GM15510 (cell line): ENCODE data around the gene PCDHGB5.
"Not testable (repeated sequence)": the region's sequence is repeated elsewhere in the genome, so short reads cannot be mapped to it uniquely, and the experiment has no call there.

Experiments
- POLR2A ChIP-seq: IDR thresholded peaks from 3 replicates; pipeline ENCODE4 v1.6.1; 2011; ENCODE audit warnings: borderline replicate concordance; ENCODE audit not compliant: insufficient read length; ENCODE audit errors: extremely low read depth

PCDHGB5 gene

GRCh38 chr5:141397756-141398551, at the start of gene PCDHGB5:
PCDHGB5 (plus strand) TSS chr5:141397947; CDS start chr5:141398128, 181 bp downstream.
- TF ChIP-seq POLR2A = not testable (repeated sequence)

DNA sequence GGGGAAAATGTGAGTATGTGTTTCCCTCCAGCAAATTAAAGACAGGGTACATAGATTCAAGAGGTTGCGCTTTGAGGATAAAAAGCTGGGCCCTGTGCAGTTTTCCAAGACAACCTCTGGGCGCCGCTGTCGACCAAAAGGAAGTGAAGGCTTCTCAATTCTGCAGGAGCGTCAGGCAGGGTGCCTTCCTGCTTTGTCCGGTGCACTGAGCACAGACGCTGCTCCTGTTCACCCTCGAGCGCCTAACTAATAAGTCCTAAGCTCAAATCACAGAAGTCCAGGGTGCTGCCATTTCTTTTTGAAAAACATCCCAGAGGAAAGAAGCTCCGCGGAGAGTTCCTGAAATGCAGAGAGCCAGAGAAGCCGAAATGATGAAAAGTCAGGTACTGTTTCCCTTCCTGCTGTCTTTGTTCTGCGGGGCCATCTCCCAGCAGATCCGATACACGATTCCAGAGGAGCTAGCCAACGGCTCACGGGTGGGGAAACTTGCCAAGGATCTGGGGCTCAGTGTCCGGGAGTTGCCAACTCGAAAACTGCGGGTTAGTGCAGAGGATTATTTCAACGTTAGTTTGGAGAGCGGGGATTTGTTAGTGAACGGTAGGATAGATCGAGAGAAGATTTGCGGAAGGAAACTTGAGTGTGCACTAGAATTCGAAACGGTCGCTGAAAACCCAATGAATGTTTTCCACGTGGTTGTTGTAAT, 47.7 kb upstream of the PCDHGB5 start, which contains the start of gene PCDHGB1:
PCDHGB1 (plus strand) TSS at position 183 of the 703 bp plus-strand sequence; CDS start at position 345, 162 bp downstream.
- TF ChIP-seq POLR2A = no peak

GRCh38 chr5:141351591-141351990, 46.2 kb upstream of the PCDHGB5 start:
- no peak for TF ChIP-seq POLR2A

GRCh38 chr5:141354900-141355469, 42.8 kb upstream of the PCDHGB5 start, which contains the start of gene PCDHGA4:
PCDHGA4 (plus strand) TSS chr5:141355021; CDS start chr5:141355108, 87 bp downstream.
- TF ChIP-seq POLR2A = no peak

- TF ChIP-seq POLR2A = no peak
Measured at GRCh38 chr5:141355641-141356040, 42.1 kb upstream of the PCDHGB5 start.

DNA sequence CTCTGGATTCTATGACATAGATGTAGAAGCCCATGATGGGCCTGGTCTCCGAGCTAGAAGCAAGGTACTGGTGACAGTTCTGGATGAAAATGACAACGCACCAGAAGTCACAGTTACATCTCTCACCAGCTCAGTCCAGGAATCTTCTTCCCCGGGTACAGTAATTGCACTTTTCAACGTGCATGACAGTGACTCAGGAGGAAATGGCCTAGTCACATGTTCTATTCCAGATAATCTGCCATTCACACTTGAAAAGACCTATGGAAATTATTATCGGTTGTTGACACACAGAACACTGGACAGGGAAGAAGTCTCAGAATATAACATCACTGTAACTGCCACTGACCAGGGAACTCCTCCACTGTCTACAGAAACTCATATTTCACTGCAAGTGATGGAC, 41.6 kb upstream of the PCDHGB5 start:
- TF ChIP-seq POLR2A = no peak

DNA sequence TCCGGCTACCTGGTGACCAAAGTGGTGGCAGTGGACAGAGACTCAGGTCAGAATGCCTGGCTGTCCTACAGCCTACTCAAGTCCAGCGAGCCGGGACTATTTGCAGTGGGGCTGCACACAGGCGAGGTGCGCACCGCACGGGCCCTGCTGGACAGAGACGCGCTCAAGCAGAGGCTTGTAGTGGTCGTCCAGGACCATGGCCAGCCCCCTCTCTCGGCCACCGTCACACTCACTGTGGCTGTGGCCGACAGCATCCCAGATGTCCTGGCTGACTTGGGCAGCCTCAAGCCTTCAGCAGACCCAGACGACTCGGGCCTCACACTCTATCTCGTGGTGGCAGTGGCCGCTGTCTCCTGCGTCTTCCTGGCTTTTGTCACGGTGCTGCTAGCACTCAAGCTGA, 40.8 kb upstream of the PCDHGB5 start:
- TF ChIP-seq POLR2A = no peak

DNA sequence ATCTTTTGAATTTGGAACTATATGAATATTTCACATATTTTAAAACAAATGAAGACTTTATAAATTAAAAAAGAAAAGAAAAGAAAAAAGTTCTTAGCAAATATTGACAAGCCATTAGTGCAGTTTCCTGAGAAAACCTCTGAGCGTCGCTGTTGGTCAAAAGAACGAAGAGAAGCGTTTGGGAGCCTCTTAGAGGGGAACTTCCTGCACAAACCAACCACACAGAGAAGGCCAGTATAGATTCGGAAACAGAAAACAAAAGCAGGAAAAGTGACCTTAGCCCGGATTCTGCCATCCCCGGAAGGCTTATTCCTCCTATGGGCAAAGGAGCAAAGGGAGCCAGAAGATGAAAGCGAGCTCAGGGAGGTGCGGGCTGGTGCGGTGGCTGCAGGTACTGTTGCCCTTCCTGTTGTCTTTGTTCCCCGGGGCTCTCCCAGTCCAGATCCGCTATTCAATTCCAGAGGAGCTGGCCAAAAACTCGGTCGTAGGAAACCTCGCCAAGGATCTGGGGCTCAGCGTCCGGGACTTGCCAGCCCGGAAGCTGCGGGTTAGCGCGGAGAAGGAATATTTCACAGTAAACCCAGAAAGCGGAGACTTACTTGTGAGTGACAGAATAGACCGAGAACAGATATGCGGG, 37.8 kb upstream of the PCDHGB5 start, which contains the start of gene PCDHGB2:
PCDHGB2 (plus strand) TSS at position 205 of the 637 bp plus-strand sequence; CDS start at position 347, 142 bp downstream.
- no peak for TF ChIP-seq POLR2A

DNA sequence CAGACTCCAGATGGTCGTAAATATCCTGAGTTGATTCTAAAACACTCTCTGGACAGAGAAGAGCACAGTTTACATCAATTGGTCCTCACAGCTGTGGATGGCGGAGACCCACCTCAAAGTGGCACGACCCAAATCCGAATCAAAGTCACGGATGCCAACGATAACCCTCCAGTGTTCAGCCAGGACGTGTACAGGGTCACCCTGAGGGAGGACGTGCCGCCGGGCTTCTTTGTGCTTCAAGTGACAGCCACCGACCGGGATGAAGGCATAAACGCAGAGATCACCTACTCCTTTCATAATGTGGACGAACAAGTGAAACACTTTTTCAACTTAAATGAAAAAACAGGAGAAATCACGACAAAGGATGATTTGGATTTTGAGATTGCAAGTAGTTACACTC, 37.1 kb upstream of the PCDHGB5 start:
- TF ChIP-seq POLR2A = no peak

DNA sequence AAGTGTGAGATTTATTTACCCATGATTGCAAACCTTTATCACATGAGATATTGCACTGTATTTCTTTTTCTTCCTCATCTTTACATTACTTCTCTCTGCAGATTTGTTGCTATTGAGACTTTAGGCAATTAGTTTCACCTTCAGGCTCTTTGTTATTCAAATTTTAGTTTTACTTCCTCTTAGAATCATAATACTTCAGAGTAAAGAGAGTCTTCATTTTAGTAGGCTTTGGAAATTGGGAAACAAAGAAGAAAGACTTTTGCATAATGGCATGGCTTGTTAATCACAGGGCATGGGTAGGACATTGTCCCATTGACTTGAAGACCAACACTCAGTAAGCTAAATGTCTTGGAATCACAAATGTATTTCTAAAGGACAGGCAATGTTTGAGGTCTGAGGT, 35.0 kb upstream of the PCDHGB5 start:
- no peak for TF ChIP-seq POLR2A

- TF ChIP-seq POLR2A = no peak
Measured at GRCh38 chr5:141363952-141364660, 33.6 kb upstream of the PCDHGB5 start, which contains the start of gene PCDHGA5. PCDHGA5 (plus strand) TSS chr5:141364162; CDS start chr5:141364331, 169 bp downstream.

DNA sequence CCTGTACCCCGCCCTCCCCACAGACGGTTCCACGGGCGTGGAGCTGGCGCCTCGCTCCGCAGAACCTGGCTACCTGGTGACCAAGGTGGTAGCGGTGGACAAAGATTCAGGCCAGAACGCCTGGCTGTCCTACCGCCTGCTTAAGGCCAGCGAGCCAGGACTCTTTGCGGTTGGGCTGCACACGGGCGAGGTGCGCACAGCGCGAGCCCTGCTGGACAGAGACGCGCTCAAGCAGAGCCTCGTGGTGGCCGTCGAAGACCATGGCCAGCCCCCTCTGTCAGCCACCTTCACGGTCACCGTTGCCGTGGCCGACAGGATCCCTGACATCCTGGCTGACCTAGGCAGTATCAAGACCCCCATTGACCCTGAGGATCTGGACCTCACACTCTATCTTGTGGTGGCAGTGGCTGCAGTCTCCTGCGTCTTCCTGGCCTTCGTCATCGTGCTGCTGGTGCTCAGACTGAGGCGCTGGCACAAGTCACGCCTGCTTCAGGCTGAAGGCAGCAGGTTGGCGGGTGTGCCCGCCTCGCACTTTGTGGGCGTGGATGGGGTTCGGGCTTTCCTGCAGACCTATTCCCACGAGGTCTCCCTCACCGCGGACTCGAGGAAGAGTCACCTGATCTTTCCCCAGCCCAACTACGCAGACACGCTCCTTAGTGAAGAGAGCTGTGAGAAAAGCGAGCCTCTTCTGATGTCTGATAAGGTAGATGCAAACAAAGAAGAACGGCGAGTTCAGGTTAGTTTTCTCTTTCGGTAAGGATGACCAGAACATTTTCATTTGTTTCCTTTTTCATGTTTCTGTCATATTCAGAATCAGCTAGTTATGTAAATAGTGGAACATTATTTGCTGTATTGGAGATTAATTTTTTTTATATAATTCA, 31.5 kb upstream of the PCDHGB5 start:
- no peak for TF ChIP-seq POLR2A

DNA sequence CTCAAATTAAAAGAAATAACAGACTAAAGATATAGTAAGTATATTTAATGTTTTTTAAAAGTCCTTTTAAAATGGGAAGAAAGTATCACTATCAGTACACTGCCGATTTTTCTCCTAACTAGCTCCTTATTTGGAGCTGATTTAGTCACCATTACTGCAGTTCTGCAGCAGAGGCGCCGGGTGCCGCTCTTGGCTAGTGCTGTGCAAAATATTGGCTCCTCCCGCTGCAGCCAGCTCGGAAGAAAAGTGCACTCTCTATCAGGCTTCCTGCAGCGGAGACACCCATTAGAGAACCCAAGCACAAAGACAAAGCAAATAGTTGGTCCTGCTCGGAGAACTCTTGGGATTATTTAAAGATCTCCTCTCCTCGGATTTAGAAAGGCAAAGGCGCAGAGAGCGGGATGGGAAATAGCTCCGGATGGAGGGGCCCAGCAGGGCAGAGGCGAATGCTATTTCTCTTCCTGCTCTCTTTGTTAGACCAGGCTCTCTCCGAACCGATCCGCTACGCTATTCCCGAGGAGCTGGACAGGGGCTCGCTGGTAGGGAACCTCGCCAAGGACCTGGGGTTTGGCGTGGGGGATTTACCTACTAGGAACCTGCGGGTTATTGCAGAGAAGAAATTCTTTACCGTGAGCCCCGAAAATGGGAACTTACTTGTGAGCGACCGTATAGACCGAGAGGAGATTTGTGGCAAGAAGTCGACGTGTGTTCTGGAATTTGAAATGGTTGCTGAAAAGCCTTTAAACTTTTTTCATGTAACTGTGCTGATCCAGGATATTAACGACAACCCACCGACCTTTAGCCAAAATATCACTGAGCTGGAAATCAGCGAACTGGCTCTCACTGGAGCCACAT, 27.5 kb upstream of the PCDHGB5 start, which contains the start of gene PCDHGB3:
PCDHGB3 (plus strand) TSS at position 249 of the 855 bp plus-strand sequence; CDS start at position 402, 153 bp downstream.
- no peak for TF ChIP-seq POLR2A
